Erythroblast (primary cell): ENCODE results near the gene PLAGL2.

Experiments used
- GATA1 ChIP-seq: IDR thresholded peaks from 2 replicates; pipeline ENCODE4 v1.6.1; 2011; ENCODE audit warnings: low read depth, mild to moderate bottlenecking, control low read depth, low read length, moderate library complexity
- POLR2A ChIP-seq: IDR thresholded peaks from 2 replicates; pipeline ENCODE4 v1.6.1; 2011; ENCODE audit warnings: mild to moderate bottlenecking, low read length

DNA sequence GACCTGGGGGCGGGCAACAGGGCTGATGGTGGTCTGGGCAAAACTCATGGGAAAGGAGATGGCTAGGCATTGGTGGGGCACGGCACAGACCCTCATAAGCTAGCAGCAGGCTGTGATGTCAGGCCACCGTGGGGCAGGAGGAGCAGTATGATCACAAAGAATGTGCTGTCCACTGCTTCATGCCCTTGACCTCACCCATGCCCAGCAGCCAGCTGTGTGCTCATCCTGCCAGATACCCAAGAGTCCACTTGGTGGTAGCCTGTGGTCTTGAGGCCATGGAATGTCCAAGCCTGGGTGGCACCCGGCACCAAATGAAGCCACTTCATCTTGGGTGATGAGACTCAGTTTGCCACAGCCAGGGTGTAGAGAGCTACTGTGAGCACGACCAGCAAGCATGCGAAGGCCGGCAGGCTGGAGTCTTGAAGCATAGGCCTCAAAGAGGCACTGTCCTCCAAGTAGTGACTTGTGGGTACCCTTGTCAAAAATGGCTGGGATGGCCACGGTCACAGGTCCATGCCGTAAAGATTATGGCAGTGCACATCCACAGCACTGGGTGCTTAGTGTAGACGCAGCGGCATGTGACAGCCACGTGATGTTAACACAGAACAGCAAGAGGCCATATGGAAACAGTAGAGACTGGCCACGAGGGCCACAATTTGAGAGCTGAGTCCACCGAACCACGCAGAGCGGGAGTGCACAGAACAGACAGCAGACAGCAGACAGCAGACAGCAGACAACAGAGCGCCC is 19.0 kb downstream of the PLAGL2 start:
- TF ChIP-seq POLR2A = no peak
- TF ChIP-seq GATA1 = no peak
